Epithelial cell of prostate (primary cell): ENCODE data around the gene PES1.
A peak's percentile ranks its signal among the peaks of the same experiment; 100 is the strongest.
"Not testable (repeated sequence)": the region's sequence is repeated elsewhere in the genome, so short reads cannot be mapped to it uniquely, and the experiment has no call there.

Experiments
- DNase-seq: peaks from one replicate; pipeline ENCODE4 v3.0.0-alpha.2; 2011; ENCODE audit warnings: low read depth, low spot score
- H3K27ac ChIP-seq: fragments of 450-650 bp; 2 replicates; pipeline ENCODE4 v1.5.1; 2017; ENCODE audit warnings: mild to moderate bottlenecking

The PES1 gene

GRCh38 chr22:30591588-30592359 lies at the start of gene PES1:
Gene PES1, minus strand, starts transcription at chr22:30591910. Its CDS starts 77 bp downstream, at chr22:30591833.
- peak within 1 kb of the TSS; percentile 57 for H3K27ac ChIP-seq
- peak; percentile 93 for DNase-seq

GRCh38 chr22:30640839-30641430 lies 49.2 kb upstream of the PES1 start:
- DNase-seq = no peak
- no peak overlapping the region for H3K27ac ChIP-seq

GRCh38 chr22:30640361-30640760 lies 48.7 kb upstream of the PES1 start:
- H3K27ac ChIP-seq = no peak overlapping the region
- no peak for DNase-seq

GRCh38 chr22:30637701-30638114 lies 46.0 kb upstream of the PES1 start:
- DNase-seq = no peak
- no peak overlapping the region for H3K27ac ChIP-seq

GRCh38 chr22:30636226-30637077 lies 44.7 kb upstream of the PES1 start:
- H3K27ac ChIP-seq = peak overlapping the region; percentile 75
- DNase-seq = no peak

GRCh38 chr22:30635273-30636225 lies 43.8 kb upstream of the PES1 start, which contains the start of gene SLC35E4:
Gene SLC35E4, plus strand, starts transcription at chr22:30635781. Its CDS starts 670 bp downstream, at chr22:30636451.
- DNase-seq = peak; percentile 27
- H3K27ac ChIP-seq = peak within 1 kb of the TSS; percentile 75

GRCh38 chr22:30634471-30635233 lies 42.9 kb upstream of the PES1 start:
- DNase-seq = peak; percentile 68
- peak overlapping the region; percentile 75 for H3K27ac ChIP-seq

GRCh38 chr22:30631469-30631868 lies 39.8 kb upstream of the PES1 start:
- not testable (repeated sequence) for H3K27ac ChIP-seq, DNase-seq

GRCh38 chr22:30628491-30628890 lies 36.8 kb upstream of the PES1 start:
- no peak for DNase-seq
- no peak overlapping the region for H3K27ac ChIP-seq

- no peak overlapping the region for H3K27ac ChIP-seq
- no peak for DNase-seq
Measured at GRCh38 chr22:30627471-30627870, 35.8 kb upstream of the PES1 start.

- H3K27ac ChIP-seq = no peak overlapping the region
- no peak for DNase-seq
Measured at GRCh38 chr22:30626413-30626812, 34.7 kb upstream of the PES1 start.

- not testable (repeated sequence) for H3K27ac ChIP-seq, DNase-seq
Measured at GRCh38 chr22:30619909-30620308, 28.2 kb upstream of the PES1 start.

GRCh38 chr22:30617819-30618218 lies 26.1 kb upstream of the PES1 start:
- DNase-seq = no peak
- H3K27ac ChIP-seq = no peak overlapping the region

- no peak overlapping the region for H3K27ac ChIP-seq
- DNase-seq = no peak
Measured at GRCh38 chr22:30615543-30615954, 23.8 kb upstream of the PES1 start.

- H3K27ac ChIP-seq = no peak overlapping the region
- DNase-seq = no peak
Measured at GRCh38 chr22:30614879-30615278, 23.2 kb upstream of the PES1 start.

- DNase-seq = no peak
- H3K27ac ChIP-seq = no peak overlapping the region
Measured at GRCh38 chr22:30614268-30614667, 22.6 kb upstream of the PES1 start.

- no peak for DNase-seq
- no peak overlapping the region for H3K27ac ChIP-seq
Measured at GRCh38 chr22:30612789-30613188, 21.1 kb upstream of the PES1 start.

GRCh38 chr22:30611197-30611596 lies 19.5 kb upstream of the PES1 start:
- no peak for DNase-seq
- no peak overlapping the region for H3K27ac ChIP-seq

GRCh38 chr22:30610299-30610698 lies 18.6 kb upstream of the PES1 start:
- no peak overlapping the region for H3K27ac ChIP-seq
- DNase-seq = no peak
